ENCODE results near the gene ORM2. TPM values are rescaled to one million over a fixed set of nuclear protein-coding genes. Genes with fewer than 3 reads are reported as not detected.

The ORM2 gene
- total and polyA plus RNA-seq, 2 of the 4 experiments (the other 2 are of a cell fraction) = not detected

DNA sequence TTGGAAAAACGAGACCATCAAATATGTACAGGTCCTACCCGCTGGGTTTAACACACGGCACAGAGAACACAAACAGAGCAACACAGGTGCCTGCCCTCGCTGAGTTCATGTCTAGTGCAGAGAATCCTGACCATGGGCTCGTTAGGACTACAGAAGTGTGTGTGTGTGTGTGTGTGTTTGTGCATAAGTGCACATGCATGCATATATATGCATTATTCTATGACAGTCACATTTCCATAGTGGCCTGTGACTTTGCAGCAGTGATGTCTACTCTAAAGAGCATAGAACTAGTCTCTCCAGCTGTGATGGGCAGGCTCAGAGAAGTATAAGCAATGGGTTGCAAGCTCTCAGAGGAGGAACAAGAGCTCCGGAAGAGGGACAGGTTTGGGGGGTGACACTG is 27.7 kb downstream of the ORM2 start:
- no peak overlapping the region for H2AK9ac ChIP-seq (replicated peaks; ENCODE audit: low read depth, low read length, poor library complexity)
- no peaks in the 10 kb centered on the region; a peak in 1 of 4 replicates for H3K79me1 ChIP-seq (ENCODE audit: low read depth in 1 of 2, low read length in 2 of 2)
- peaks cover 2% of the 10 kb centered on the region; the same call in 1 of the 2 replicates for H3K4me1 ChIP-seq (ENCODE audit: control insufficient read depth, insufficient read depth, low read length)
- H3K18ac ChIP-seq (ENCODE audit: low read depth, low read length) = no peak overlapping the region
- intact Hi-C loops (cut with micrococcal nuclease) (no loop called here), dilution Hi-C loops (cut with HindIII; ENCODE audit: low sequenced_read_pairs, unreplicated experiment) (no loop called here), in situ Hi-C loops (cut with MboI; ENCODE audit: low sequenced_read_pairs) (no loop called here)
- no peaks in the 10 kb centered on the region for H4K20me1 ChIP-seq (ENCODE audit: insufficient read depth, low read length)
- H3K27ac ChIP-seq (ENCODE audit: insufficient read depth, low read length) = no peak overlapping the region
- no peaks in the 10 kb centered on the region for H3K9me3 ChIP-seq (ENCODE audit: control insufficient read depth, insufficient read depth, low read length)
- no peak overlapping the region for H2BK5ac ChIP-seq (ENCODE audit: low read depth, low read length, poor library complexity, severe bottlenecking)
- no peak overlapping the region for H3K14ac ChIP-seq (replicated peaks; ENCODE audit: low read depth, low read length)
- H2BK120ac ChIP-seq (ENCODE audit: low read depth, low read length) = no peak overlapping the region
- no peak overlapping the region for H4K8ac ChIP-seq (ENCODE audit: low read depth in 2 of 2, low read length in 2 of 2)
- no peak overlapping the region for H4K5ac ChIP-seq (ENCODE audit: low read depth, low read length)
- no peak for TF ChIP-seq MAFK (IDR thresholded peaks at IDR 0.05; ENCODE audit: low read depth, low read length)
- TF ChIP-seq ELK1 (IDR thresholded peaks at IDR 0.05; ENCODE audit: borderline replicate concordance, low read depth, low read length) = no peak
- TF ChIP-seq POLR2A (IDR thresholded peaks at IDR 0.05; ENCODE audit: low read depth, low read length) = no peak
- no peak for TF ChIP-seq RCOR1 (IDR thresholded peaks at IDR 0.05; ENCODE audit: insufficient replicate concordance, low read length)
- no peak for TF ChIP-seq NFE2L2 (IDR thresholded peaks at IDR 0.05; ENCODE audit: low read depth, low read length)
- TF ChIP-seq RAD21 (IDR thresholded peaks at IDR 0.05; ENCODE audit: low read length) = no peak
- no peak for TF ChIP-seq MXI1 (IDR thresholded peaks at IDR 0.05; ENCODE audit: borderline replicate concordance, low read depth, low read length)
- TF ChIP-seq, protein P1, sequence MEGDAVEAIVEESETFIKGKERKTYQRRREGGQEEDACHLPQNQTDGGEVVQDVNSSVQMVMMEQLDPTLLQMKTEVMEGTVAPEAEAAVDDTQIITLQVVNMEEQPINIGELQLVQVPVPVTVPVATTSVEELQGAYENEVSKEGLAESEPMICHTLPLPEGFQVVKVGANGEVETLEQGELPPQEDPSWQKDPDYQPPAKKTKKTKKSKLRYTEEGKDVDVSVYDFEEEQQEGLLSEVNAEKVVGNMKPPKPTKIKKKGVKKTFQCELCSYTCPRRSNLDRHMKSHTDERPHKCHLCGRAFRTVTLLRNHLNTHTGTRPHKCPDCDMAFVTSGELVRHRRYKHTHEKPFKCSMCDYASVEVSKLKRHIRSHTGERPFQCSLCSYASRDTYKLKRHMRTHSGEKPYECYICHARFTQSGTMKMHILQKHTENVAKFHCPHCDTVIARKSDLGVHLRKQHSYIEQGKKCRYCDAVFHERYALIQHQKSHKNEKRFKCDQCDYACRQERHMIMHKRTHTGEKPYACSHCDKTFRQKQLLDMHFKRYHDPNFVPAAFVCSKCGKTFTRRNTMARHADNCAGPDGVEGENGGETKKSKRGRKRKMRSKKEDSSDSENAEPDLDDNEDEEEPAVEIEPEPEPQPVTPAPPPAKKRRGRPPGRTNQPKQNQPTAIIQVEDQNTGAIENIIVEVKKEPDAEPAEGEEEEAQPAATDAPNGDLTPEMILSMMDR (conservative IDR thresholded peaks at IDR 0.05; ENCODE audit: low read depth, low read length) = no peak
- no peak for TF ChIP-seq CHD1 (IDR thresholded peaks at IDR 0.05; ENCODE audit: low read depth, low read length)
- H3K4me3 ChIP-seq (ENCODE audit: insufficient read depth, low read depth, low read length) = no peak overlapping the region
- H3K9me1 ChIP-seq (ENCODE audit: insufficient read depth, low read length) = no peaks in the 10 kb centered on the region
- H3K9ac ChIP-seq (ENCODE audit: low read depth, low read length) = no peak overlapping the region
- H2BK15ac ChIP-seq (ENCODE audit: low read depth, low read length) = no peak overlapping the region
- ChIA-PET POLR2A (ENCODE audit: unreplicated experiment) (no interaction called here), CTCF (no interaction called here)
- H2AFZ ChIP-seq (replicated peaks; ENCODE audit: low read length, poor library complexity) = no peak overlapping the region
- no peak overlapping the region for H2AK5ac ChIP-seq (ENCODE audit: low read depth, low read length)
- no peak overlapping the region for H3K4me2 ChIP-seq (ENCODE audit: low read depth, low read length)
- no peak overlapping the region for H3K56ac ChIP-seq (ENCODE audit: extremely low read depth, insufficient read depth, low read length)
- H3K36me3 ChIP-seq (ENCODE audit: control insufficient read depth, insufficient read depth, low read length) = peaks cover 64% of the 10 kb centered on the region
- H3K27me3 ChIP-seq (ENCODE audit: control insufficient read depth, insufficient read depth, low read length) = no peaks in the 10 kb centered on the region
- no peak overlapping the region for H4K91ac ChIP-seq (ENCODE audit: insufficient read depth, low read depth, low read length)
- no peak overlapping the region for H3K4ac ChIP-seq (ENCODE audit: low read depth, low read length)
- no peak overlapping the region for H2BK20ac ChIP-seq (ENCODE audit: low read depth, low read length)
- ATAC-seq (ENCODE audit: low read depth) = no peak
- no peak overlapping the region for H3K23ac ChIP-seq (ENCODE audit: low read depth, low read length)
- no peak for DNase-seq
- 100% methylated on average over 1 of the region's 6 CpGs; no CpG with 5 or more reads in 1 of the 2 experiments for WGBS, 2 experiments (ENCODE audit: extremely low coverage in 2 of 2, insufficient read length in 1 of 2)
- BruUV-seq (replicated peaks) = no TSS peak

Data from IMR-90 (cell line).